ENCODE data around the gene CEP112. TPM values are rescaled to one million over a fixed set of nuclear protein-coding genes. Genes with fewer than 3 reads are reported as not detected.

The CEP112 gene
- total RNA-seq, 4 donors from 2014 or later: 14.6 to 21.2 (median 20.2) TPM

DNA sequence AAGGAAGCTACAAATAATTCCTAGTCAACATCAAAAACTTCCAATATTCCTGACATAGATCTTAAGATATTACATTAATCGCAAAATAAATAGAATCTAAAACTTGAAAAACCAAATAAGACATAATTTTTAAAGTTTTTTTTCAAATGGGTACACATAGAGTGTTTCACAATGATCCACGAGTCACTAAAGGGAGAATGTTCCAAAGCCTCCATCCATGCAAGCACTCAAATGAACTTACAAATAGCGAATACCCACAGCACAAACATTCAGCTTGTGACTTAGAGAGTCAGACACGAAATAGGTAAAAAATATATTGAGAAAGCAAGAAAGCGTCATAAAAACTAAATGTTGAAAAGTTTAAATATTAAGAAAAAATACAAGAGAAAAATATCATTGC, 65.7 kb downstream of the CEP112 start:
- Histone ChIP-seq H3K4me1 (no peaks in the 10 kb centered on the region), H3K4me3 (replicated peaks in 1 of 3) (no peak overlapping the region), H3K9me3 (no peaks in the 10 kb centered on the region), H3K36me3 (no peaks in the 10 kb centered on the region), H3K27me3 (no peaks in the 10 kb centered on the region), H3K27ac (no peak overlapping the region)
- WGBS, 2 donors: 95% methylated on average over 5 of the region's 5 CpGs
- TF ChIP-seq CTCF (IDR thresholded peaks at IDR 0.05): no peak
- TF ChIP-seq POLR2A (IDR thresholded peaks at IDR 0.05): no peak
- intact Hi-C loops (cut with DNase I): no loop called here
- DNase-seq: no peak

DNA sequence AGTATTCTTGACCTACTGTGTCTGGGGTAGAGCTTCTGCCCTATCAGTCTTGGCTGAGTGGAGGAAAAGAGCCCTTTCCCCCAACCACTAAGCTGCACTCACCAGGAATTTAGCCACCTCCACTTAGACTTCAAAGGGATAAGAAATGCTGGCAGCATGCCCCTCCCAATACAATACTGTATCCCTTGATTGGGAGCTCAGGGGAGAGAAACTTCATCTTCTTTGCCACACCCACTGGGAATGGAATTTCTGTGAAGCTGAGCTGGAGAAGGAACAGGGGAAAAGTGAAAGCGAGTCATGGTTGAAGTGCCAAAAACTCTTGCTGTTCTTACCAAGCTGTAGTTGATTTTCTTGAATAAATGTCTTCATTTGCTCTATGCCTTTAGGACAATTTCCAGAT, 68.8 kb downstream of the CEP112 start:
- no peaks in the 10 kb centered on the region for H3K36me3 ChIP-seq
- WGBS, 2 donors: 74 to 88% methylated on average over 1 of the region's 1 CpG
- no peaks in the 10 kb centered on the region for H3K9me3 ChIP-seq
- TF ChIP-seq CTCF (IDR thresholded peaks at IDR 0.05) (no peak), POLR2A (IDR thresholded peaks at IDR 0.05) (no peak)
- intact Hi-C loops (cut with DNase I): no loop called here
- DNase-seq: no peak
- H3K4me3 ChIP-seq (replicated peaks in 1 of 3): no peak overlapping the region
- H3K4me1 ChIP-seq: no peaks in the 10 kb centered on the region
- no peaks in the 10 kb centered on the region for H3K27me3 ChIP-seq
- H3K27ac ChIP-seq: no peak overlapping the region

- Histone ChIP-seq H3K27me3 (no peaks in the 10 kb centered on the region), H3K9me3 (no peaks in the 10 kb centered on the region), H3K36me3 (no peaks in the 10 kb centered on the region), H3K4me3 (replicated peaks in 1 of 3) (no peak overlapping the region), H3K27ac (no peak overlapping the region), H3K4me1 (no peaks in the 10 kb centered on the region)
- TF ChIP-seq CTCF (IDR thresholded peaks at IDR 0.05) (no peak), POLR2A (IDR thresholded peaks at IDR 0.05) (no peak)
- DNase-seq: no peak
- WGBS, 2 donors: 93 to 94% methylated on average over 2 of the region's 2 CpGs
- intact Hi-C loops (cut with DNase I): no loop called here
These were observed 76.7 kb downstream of the CEP112 start for GRCh38 chr17:66115246-66115645.

- Histone ChIP-seq H3K4me1 (no peaks in the 10 kb centered on the region), H3K4me3 (replicated peaks in 1 of 3) (no peak overlapping the region), H3K36me3 (no peaks in the 10 kb centered on the region), H3K9me3 (no peaks in the 10 kb centered on the region), H3K27me3 (no peaks in the 10 kb centered on the region), H3K27ac (no peak overlapping the region)
- no peak for DNase-seq
- intact Hi-C loops (cut with DNase I): no loop called here
- TF ChIP-seq CTCF (IDR thresholded peaks at IDR 0.05): no peak
- 91 to 100% methylated on average over 2 of the region's 2 CpGs for WGBS, 2 donors
These were observed 77.3 kb downstream of the CEP112 start for GRCh38 chr17:66114609-66115008.

GRCh38 chr17:66107731-66108130, 84.2 kb downstream of the CEP112 start:
- no peaks in the 10 kb centered on the region for H3K27me3 ChIP-seq
- H3K9me3 ChIP-seq: no peaks in the 10 kb centered on the region
- DNase-seq: no peak
- H3K4me3 ChIP-seq (replicated peaks in 1 of 3): no peak overlapping the region
- no peak overlapping the region for H3K27ac ChIP-seq
- H3K36me3 ChIP-seq: peaks cover 0 to 4% of the 10 kb centered on the region in 2 donors
- intact Hi-C loops (cut with DNase I): no loop called here
- H3K4me1 ChIP-seq: no peaks in the 10 kb centered on the region
- TF ChIP-seq CTCF (IDR thresholded peaks at IDR 0.05) (no peak), POLR2A (IDR thresholded peaks at IDR 0.05) (no peak)
